K562 (cell line): ENCODE data around the gene ATP13A1. TPM values are rescaled to one million over a fixed set of nuclear protein-coding genes. Genes with fewer than 3 reads are reported as not detected.

ENCODE experiments used
- FOSL1 ChIP-seq: fragments of 200-800 bp; sonication (Bioruptor generic); conservative IDR thresholded peaks from 2 replicates; pipeline ENCODE4 v1.6.1; 2016; ENCODE audit warnings: missing genetic modification characterization, missing compliant biosample characterization
- NFIX ChIP-seq: fragments of 250-450 bp; sonication (Bioruptor Pico); IDR thresholded peaks from 2 replicates; pipeline ENCODE4 v1.4.0; 2020; ENCODE audit warnings: low read depth, mild to moderate bottlenecking, moderate library complexity
- RAD51 ChIP-seq: fragments of 450-650 bp; IDR thresholded peaks from 2 replicates; pipeline ENCODE4 v1.7.1; 2016; ENCODE audit warnings: low read depth, mild to moderate bottlenecking, borderline replicate concordance
- RBM39 ChIP-seq: fragments of 200-400 bp; formaldehyde crosslinking; optimal IDR thresholded peaks from 2 replicates; pipeline ENCODE3; 2018; ENCODE audit warnings: low read depth, low read length
- TAL1 ChIP-seq: fragments of 450-650 bp; IDR thresholded peaks from 2 replicates; pipeline ENCODE4 v1.6.1; 2016; ENCODE audit warnings: mild to moderate bottlenecking
- ZFP30 ChIP-seq: fragments of 250-450 bp; sonication (Bioruptor Pico); IDR thresholded peaks from 2 replicates; pipeline ENCODE4 v1.8.0; 2022; ENCODE audit warnings: moderate library complexity, mild to moderate bottlenecking, inconsistent platforms, borderline replicate concordance
- ZNF174 ChIP-seq: fragments of 250-450 bp; sonication (Bioruptor Pico); IDR thresholded peaks from 2 replicates; pipeline ENCODE4 v1.4.0; 2020; ENCODE audit warnings: mild to moderate bottlenecking
- ZNF57 ChIP-seq: fragments of 450-650 bp; formaldehyde crosslinking; IDR thresholded peaks from 2 replicates; pipeline ENCODE4 v1.4.0; 2020; ENCODE audit warnings: mild to moderate bottlenecking, moderate library complexity
- ZNF586 ChIP-seq: fragments of 450-650 bp; formaldehyde crosslinking; conservative IDR thresholded peaks from 2 replicates; pipeline ENCODE4 v1.4.0; 2020; ENCODE audit warnings: mild to moderate bottlenecking, moderate library complexity
- polyA plus RNA-seq, 8 experiments: library from polyadenylated mRNA; depleted of rRNA in 4 of 8; stranded (reverse) in 5 of 8; unstranded in 3 of 8; fragments of >200 nt; fragmentation: Nextera tagmentation in 2 of 8; fragmentation: Illumina TruSeq in 1 of 8; extraction: Ambion mirVana in 2 of 8; extraction: Trizol in 1 of 8; gene quantifications; 2 replicates each; pipeline versions ENCODE4 v1.2.1 to v1.2.3, GENCODE V29; 2011 to 2014; ENCODE audit warnings: inconsistent platforms in 1 of 8, missing spikeins in 1 of 8
- total RNA-seq, 7 experiments: library from RNA; depleted of rRNA in 6 of 7; stranded (reverse); fragments of >200 nt in 6 of 7; fragmentation: Illumina TruSeq in 2 of 7; extraction: Trizol in 2 of 7; gene quantifications; 2 replicates each; pipeline versions ENCODE4 v1.2.1 to v1.2.3, GENCODE V29; 2011 to 2021; ENCODE audit warnings: low replicate concordance in 1 of 7
- TF ChIP-seq, protein P1 (sequence below), 2 experiments: fragments of 450-650 bp; IDR thresholded peaks; 2 replicates each; pipeline ENCODE4 v1.6.1; 2016; ENCODE audit warnings: mild to moderate bottlenecking in 2 of 2, borderline replicate concordance in 1 of 2, low read depth in 1 of 2, moderate library complexity in 1 of 2
- TF ChIP-seq, protein P2 (sequence below): fragments of 250-450 bp; sonication (Bioruptor Pico); IDR thresholded peaks from 2 replicates; pipeline ENCODE4 v1.5.0; 2021
- TF ChIP-seq, protein P3 (sequence below): fragments of 450-650 bp; IDR thresholded peaks from 2 replicates; pipeline ENCODE4 v1.6.1; 2016; ENCODE audit warnings: missing biosample characterization, missing genetic modification characterization
- TF ChIP-seq, protein P4 (sequence below): fragments of 250-450 bp; sonication (Bioruptor Pico); IDR thresholded peaks from 2 replicates; pipeline ENCODE4 v1.4.0; 2020; ENCODE audit warnings: mild to moderate bottlenecking, moderate library complexity

Gene ATP13A1
- total and polyA plus RNA-seq, 9 of the 15 experiments (the other 6 are each of a cell fraction or from before 2014, with no cell fraction given): 0.90 to 83.8 (median 23.1) TPM

DNA sequence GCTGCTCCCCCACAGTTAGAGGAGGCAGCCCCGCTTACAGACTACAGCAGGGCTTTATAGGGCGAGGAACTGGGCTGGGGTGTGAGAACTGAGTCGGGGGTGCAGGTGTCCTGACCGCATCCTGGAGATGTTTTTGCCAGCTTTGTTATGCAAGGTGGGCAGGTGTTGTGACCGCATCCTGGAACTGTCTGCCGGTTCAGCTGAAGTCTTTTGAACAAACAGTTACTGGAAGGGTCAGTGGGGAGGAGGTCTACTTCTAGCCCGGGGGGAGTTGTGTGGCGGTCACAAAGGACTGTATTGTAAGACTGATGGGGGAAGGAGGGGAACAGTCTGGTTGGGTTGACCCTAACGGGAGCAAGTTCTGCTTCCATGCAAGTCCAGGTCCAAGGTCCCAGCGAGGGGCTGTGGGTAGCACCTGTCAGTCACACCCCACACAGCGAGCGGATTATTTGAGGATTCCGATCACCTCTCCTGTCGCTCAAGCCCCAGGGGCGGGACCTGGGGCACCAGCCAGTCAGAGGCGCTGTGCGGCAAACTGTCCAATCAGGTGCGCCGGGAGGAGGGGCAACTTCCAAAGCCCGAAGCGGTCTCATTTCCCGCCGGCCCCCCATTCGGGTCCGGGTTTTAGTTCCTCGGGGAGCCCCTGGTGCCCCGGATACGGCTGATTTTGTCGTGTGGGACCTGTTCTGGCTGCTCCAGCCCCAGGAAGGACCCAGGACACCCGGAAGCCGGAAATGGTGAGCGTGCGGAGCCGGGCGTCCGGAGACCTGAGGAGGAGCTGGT, 4.9 kb upstream of the ATP13A1 start, which contains the start of gene ZNF101 (continued):
- TF ChIP-seq, protein P1, sequence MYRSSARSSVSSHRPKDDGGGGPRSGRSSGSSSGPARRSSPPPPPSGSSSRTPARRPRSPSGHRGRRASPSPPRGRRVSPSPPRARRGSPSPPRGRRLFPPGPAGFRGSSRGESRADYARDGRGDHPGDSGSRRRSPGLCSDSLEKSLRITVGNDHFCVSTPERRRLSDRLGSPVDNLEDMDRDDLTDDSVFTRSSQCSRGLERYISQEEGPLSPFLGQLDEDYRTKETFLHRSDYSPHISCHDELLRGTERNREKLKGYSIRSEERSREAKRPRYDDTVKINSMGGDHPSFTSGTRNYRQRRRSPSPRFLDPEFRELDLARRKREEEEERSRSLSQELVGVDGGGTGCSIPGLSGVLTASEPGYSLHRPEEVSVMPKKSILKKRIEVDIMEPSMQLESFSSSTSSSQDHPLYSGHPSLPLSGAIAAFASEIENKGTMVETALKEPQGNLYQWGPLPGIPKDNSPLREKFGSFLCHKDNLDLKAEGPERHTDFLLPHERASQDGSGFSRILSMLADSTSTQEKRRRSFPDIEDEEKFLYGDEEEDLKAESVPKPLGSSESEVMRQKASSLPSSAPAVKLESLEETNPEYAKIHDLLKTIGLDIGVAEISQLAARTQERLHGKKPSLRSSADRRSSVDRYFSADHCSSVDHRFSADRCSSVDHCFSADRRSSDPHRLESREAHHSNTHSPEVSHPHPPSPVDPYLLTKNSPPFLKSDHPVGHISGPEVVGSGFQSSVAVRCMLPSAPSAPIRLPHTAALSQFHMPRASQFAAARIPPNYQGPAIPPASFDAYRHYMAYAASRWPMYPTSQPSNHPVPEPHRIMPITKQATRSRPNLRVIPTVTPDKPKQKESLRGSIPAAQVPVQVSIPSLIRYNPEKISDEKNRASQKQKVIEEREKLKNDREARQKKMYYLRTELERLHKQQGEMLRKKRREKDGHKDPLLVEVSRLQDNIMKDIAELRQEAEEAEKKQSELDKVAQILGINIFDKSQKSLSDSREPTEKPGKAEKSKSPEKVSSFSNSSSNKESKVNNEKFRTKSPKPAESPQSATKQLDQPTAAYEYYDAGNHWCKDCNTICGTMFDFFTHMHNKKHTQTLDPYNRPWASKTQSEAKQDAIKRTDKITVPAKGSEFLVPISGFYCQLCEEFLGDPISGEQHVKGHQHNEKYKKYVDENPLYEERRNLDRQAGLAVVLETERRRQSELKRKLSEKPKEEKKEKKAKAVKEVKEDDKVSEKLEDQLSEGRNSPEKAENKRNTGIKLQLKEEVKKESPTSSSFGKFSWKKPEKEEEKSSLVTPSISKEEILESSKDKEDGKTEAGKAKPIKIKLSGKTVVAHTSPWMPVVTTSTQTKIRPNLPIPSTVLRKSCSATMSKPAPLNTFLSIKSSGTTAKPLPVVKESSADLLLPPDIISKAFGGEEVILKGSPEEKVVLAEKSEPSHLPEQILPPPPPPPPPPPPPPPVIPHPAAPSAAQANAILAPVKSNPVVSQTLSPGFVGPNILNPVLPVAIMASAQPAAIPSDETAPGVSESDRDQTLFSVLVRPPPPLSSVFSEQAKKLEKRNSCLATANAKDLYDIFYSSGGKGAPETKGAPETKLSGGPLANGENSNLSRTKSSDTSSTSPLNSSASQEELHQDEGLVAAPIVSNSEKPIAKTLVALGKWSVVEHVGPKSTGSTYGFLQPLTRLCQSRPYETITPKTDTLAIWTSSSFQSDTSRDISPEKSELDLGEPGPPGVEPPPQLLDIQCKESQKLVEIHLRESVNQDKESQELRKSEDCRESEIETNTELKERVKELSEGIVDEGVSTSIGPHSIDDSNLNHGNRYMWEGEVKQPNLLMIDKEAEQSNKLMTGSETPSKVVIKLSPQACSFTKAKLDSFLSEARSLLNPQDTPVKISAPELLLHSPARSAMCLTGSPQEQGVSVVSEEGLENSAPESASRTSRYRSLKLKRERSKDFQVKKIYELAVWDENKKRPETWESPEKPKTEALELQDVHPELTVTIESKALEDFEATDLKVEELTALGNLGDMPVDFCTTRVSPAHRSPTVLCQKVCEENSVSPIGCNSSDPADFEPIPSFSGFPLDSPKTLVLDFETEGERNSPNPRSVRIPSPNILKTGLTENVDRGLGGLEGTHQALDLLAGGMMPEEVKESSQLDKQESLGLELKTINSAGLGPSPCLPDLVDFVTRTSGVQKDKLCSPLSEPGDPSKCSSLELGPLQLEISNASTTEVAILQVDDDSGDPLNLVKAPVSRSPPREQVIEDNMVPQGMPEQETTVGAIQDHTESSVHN (IDR thresholded peaks at IDR 0.05; ENCODE audit: borderline replicate concordance in 1 of 2, low read depth in 1 of 2): no peak
- TF ChIP-seq RAD51: no peak
- TF ChIP-seq RBM39: no peak
- no peak for TF ChIP-seq ZNF57
- TF ChIP-seq, protein P2, sequence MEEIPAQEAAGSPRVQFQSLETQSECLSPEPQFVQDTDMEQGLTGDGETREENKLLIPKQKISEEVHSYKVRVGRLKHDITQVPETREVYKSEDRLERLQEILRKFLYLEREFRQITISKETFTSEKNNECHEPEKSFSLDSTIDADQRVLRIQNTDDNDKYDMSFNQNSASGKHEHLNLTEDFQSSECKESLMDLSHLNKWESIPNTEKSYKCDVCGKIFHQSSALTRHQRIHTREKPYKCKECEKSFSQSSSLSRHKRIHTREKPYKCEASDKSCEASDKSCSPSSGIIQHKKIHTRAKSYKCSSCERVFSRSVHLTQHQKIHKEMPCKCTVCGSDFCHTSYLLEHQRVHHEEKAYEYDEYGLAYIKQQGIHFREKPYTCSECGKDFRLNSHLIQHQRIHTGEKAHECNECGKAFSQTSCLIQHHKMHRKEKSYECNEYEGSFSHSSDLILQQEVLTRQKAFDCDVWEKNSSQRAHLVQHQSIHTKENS (CRISPR knock-in tag): no peak
- TF ChIP-seq TAL1: no peak
- TF ChIP-seq NFIX (CRISPR knock-in tag): no peak
- no peak for TF ChIP-seq ZNF586 (CRISPR knock-in tag)
- TF ChIP-seq, protein P3, sequence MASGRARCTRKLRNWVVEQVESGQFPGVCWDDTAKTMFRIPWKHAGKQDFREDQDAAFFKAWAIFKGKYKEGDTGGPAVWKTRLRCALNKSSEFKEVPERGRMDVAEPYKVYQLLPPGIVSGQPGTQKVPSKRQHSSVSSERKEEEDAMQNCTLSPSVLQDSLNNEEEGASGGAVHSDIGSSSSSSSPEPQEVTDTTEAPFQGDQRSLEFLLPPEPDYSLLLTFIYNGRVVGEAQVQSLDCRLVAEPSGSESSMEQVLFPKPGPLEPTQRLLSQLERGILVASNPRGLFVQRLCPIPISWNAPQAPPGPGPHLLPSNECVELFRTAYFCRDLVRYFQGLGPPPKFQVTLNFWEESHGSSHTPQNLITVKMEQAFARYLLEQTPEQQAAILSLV (tag): no peak
- TF ChIP-seq ZFP30 (CRISPR knock-in tag): no peak
- TF ChIP-seq, protein P4, sequence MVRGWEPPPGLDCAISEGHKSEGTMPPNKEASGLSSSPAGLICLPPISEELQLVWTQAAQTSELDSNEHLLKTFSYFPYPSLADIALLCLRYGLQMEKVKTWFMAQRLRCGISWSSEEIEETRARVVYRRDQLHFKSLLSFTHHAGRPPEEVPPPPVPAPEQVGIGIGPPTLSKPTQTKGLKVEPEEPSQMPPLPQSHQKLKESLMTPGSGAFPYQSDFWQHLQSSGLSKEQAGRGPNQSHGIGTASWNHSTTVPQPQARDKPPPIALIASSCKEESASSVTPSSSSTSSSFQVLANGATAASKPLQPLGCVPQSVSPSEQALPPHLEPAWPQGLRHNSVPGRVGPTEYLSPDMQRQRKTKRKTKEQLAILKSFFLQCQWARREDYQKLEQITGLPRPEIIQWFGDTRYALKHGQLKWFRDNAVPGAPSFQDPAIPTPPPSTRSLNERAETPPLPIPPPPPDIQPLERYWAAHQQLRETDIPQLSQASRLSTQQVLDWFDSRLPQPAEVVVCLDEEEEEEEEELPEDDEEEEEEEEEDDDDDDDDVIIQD (CRISPR knock-in tag): no peak
- no peak for TF ChIP-seq FOSL1 (tag)
- TF ChIP-seq ZNF174: no peak
